NCI-H1694 (cell line): ENCODE data around the gene SHROOM1.

ENCODE experiments used
- DNase-seq: peaks from one replicate; lab custom pipeline; 2025; lab: John Stamatoyannopoulos, UW

Gene SHROOM1

DNA sequence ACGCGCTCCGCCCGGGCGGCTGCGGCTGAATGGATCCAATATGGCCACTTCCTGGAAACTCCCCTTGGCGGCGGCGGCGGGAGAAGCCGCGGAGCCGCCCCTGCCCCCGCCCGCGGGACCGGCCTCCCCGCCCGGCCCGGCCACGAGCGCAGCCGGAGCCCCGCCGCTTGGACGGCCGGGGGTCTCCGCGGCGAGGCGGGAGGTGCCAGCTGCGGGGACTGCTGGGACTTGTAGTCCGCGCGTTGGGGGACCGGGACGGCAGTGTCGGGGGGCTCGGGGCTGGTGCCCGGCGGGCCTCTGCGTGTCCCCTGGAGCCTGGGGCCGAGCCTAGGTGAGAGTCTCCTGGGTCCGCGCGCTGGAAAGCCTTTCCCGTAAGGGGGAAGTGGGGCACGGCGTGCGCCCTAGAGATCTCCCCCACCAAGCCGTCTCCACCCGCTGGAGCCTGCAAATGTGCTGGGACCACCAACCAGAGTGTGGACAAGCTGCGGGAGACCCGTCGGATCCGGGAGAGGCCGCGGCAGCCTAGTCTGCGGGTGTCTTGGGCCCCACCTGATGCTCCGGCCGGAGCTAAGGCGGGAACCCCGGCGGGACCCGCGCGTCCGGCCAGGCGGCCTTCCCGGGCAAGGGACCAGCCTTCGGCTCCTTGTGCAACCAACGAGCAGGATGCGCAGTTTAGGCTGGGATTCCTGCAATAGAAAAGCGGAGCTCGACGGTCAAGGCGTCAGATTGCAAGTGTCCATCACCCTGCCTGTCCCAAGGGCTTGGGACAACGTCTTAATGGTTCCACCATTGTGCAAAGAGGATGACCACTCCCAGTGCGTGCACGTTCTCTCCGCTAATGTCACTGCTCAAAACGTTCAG lies 53.0 kb downstream of the SHROOM1 start, which contains the start of gene SEPTIN8:
Gene SEPTIN8, minus strand, starts transcription at position 31 of the 861 bp plus-strand sequence. CDS start 102 bp downstream, outside the sequence.
- no peak for DNase-seq

DNA sequence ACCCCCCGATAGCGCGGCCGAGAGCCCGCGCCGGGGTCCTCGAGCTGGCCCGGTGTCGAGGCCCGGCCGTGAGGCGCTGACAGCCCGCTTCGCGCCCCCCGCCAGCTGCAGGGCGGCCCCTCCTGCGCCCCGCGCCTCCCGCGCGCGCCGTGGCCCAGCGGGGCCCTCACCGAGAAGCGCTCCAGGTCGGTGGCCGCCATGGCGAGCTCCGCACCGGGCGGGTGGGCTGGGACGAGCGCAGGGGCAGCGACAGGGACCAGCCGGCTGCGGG lies 53.6 kb downstream of the SHROOM1 start:
- DNase-seq: no peak

DNA sequence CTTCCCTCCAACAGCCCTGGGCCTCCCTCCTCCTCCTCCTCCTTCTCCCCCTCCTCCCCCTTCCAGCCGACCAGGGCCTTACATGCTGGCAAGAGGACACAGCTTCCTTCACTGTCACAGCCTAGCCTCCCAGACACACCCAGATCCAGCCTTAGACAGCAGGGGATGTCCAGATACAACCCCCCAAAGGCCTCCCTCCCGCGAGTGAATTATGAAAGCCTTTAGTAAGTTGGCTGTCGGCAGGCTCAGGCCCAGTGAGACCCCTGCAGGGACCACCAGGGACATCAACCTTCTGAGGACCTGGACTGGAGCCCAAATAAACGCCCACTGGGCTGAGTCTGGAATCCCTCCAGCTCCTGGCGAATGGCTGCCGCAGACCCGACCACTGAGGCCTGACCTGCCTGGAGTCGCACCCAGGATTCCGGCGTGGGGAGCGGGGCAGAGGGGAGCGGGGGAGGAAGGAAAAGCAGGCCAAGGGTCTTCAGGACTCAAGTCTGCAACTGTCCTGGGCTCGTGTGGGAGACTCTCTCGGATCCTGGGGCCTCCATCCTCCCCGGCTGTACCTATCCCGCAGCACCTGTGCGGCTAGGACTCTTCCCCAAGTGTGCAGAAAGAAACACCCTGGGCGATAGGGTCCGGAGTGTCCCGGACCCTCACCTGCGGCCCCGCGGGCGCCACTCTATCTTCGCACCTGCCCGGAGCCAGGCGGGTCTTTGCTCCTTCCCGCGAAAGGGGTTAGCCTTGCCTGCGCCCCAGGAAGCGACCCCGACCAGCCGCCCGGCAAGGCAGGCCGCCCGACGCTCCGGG lies 54.1 kb downstream of the SHROOM1 start:
- DNase-seq: no peak

DNA sequence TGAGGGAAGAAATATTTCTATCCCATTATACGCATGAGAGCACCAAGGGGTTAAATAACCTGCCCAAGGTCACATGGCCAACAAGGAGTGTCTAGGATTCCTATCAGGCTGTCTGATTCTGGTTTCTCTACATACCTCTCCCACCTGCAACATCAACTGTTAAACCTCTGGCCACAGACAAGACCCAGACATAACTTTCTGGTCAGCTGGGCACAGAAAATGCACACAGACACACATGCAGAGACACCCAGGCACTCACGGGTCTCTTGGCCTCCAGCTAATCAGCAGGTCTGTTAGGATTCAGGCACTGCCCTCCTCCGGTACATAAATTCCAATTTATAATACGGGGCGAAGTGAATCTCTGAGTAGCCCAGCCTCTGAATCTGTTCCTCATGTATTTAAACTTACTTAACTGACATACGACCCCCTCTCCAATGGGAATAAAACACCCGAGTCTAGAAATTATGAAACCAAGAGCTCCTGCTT lies 54.9 kb downstream of the SHROOM1 start:
- no peak for DNase-seq

GRCh38 chr5:132774896-132775295 lies 55.6 kb downstream of the SHROOM1 start:
- DNase-seq: no peak

DNA sequence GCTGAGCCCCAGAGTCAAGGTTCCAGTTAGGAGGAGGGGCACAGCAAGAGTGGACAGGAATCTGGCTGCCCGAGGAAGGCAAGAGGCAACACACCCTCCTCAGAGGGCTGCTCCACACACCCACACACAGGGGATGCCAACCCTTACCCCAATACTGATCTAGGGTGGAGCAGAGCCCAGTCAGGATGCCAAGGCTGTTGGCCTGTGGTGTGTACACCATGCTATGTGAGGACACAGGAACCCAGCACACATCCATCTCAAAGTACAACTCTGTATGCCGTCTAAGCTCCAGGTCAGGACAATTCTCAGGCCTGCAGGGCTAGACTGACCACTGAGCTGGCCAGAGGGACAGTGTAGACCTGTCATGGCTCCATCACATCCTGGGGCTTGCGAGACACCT lies 56.0 kb downstream of the SHROOM1 start:
- no peak for DNase-seq

- no peak for DNase-seq
Observed at GRCh38 chr5:132773601-132774355, 56.7 kb downstream of the SHROOM1 start.

DNA sequence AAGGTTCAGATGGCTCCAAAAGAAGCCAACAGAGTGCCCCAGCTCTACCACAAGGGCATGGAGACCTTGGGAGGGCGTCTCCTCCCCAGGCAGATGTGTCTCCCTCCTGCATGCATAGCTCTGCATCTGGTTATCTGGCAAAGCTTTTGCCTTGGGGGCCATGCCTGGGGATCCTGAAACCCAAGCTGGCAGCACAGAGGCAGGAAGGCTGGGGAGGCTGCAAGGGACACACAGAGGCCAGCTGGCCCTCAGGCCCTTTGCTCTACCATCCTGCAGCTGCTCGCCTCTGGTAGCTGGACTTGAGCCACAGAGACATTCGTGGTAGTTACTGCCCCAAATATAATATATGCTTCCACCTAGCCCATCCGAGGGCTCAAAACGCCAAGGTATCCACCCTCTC lies 57.3 kb downstream of the SHROOM1 start:
- no peak for DNase-seq

DNA sequence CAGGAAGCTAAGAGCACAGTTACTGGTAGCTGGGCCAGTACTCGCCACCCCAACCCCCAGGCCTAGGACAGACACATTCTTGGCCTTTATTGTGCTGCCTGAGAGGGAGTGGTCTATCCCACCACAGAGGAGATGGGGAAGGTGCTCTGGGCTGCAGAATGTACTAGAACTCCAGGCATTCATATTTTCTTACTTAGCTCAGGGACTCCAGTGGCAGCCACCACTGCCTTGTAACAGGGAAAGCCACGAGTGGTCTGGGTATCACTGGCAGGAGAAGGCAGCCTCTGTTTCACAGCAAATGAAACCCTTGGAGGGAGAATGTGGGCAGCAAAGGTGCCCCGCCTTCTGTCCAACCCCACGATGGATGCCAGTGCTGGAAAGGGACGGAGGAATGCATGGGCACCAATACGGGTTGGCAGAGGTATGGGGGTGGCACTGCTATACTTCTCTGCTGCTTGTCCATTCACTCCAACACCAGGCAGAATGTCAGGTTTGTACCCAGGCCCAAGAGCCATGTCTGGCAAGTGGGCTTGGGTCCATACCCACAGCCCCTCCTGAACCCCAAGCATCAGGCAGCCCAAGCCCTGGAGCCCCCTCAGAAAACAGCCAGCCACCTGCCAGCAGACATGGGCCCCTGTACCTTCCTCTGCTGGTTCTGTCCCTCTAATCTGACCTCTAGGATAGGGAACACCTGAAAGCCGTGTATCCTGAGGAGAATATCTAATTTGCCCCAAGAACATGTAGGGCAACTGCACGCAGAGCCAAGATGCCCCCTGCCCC lies 58.0 kb downstream of the SHROOM1 start:
- no peak for DNase-seq
